H1 (cell line): ENCODE results near the gene CBFB. TPM values are rescaled to one million over a fixed set of nuclear protein-coding genes. Genes with fewer than 3 reads are reported as not detected.

Experiments used
- BCL11A ChIP-seq, 2 experiments: IDR thresholded peaks; one replicate each; pipeline ENCODE4 v1.6.1; 2011; ENCODE audit warnings: low read depth in 2 of 2, low read length in 2 of 2, mild to moderate bottlenecking in 2 of 2
- NRF1 ChIP-seq: IDR thresholded peaks from 2 replicates; pipeline ENCODE4 v1.6.1; 2011; ENCODE audit warnings: mild to moderate bottlenecking, low read depth, low read length, improper control_type of control experiment
- ZNF274 ChIP-seq: IDR thresholded peaks from 2 replicates; pipeline ENCODE4 v1.7.0; 2012; ENCODE audit warnings: low read length, borderline replicate concordance; ENCODE audit errors: extremely low read depth
- polyA plus RNA-seq, 7 experiments: library from polyadenylated mRNA; depleted of rRNA in 3 of 7; stranded (reverse) in 5 of 7; unstranded in 2 of 7; fragments of >200 nt in 5 of 7; fragments of 200-250 nt in 2 of 7; gene quantifications; 1 replicate in 5 of 7; 2 replicates in 1 of 7; 4 replicates in 1 of 7; pipeline versions ENCODE4 v1.2.1 to v1.2.3, GENCODE V29; 2011 to 2013; ENCODE audit warnings: missing spikeins in 2 of 7, mixed read lengths in 2 of 7
- total RNA-seq: library from RNA; stranded (reverse); fragmentation: NEBNext Ultra II Directional; extraction: Animal tissue kit (Norgen Biotek cat#: 25700); gene quantifications from 2 replicates; pipeline ENCODE4 v1.2.1, GENCODE V29; 2021

CBFB gene
- total and polyA plus RNA-seq, 2 of the 8 experiments (the other 6 are each of a cell fraction or from before 2014, with no cell fraction given): 11.5 to 31.6 TPM

- TF ChIP-seq BCL11A (IDR thresholded peaks at IDR 0.05; ENCODE audit: low read depth in 2 of 2, low read length in 2 of 2) (no peak), ZNF274 (no peak), NRF1 (no peak)
These were observed 75.9 kb downstream of the CBFB start (continued) for GRCh38 chr16:67104845-67105244.
